OCI-M2 (cell line): ENCODE data around the gene ZCCHC7.
"Not testable (repeated sequence)": the region's sequence is repeated elsewhere in the genome, so short reads cannot be mapped to it uniquely, and the experiment has no call there.

Experiments
- DNase-seq: peaks from one replicate; lab custom pipeline; 2025; ENCODE audit not compliant: unreplicated experiment; lab: John Stamatoyannopoulos, UW

Gene ZCCHC7

GRCh38 chr9:37119907-37120842, at the start of gene ZCCHC7:
TSS of gene ZCCHC7 (plus strand) at chr9:37120574.
- peak; percentile 81 for DNase-seq

DNA sequence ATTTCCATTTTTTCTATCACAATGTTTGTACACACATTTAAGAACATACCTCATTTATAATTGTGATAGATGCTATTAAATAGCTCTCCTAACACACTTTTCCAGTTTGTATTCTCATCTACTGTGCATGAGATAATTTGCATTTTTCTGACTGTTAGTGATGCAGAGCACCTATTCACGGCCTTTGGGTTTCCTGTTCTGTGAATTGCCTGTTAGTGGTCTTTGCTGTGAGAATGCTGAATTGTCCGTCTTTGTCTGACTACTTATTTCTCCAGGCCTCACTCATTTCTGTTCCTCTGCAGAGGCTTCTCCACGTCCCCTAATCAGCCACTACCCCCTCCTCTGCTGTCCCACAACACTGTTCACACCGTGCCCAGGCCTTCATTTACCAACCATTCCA, 45.6 kb upstream of the ZCCHC7 start:
- not testable (repeated sequence) for DNase-seq

DNA sequence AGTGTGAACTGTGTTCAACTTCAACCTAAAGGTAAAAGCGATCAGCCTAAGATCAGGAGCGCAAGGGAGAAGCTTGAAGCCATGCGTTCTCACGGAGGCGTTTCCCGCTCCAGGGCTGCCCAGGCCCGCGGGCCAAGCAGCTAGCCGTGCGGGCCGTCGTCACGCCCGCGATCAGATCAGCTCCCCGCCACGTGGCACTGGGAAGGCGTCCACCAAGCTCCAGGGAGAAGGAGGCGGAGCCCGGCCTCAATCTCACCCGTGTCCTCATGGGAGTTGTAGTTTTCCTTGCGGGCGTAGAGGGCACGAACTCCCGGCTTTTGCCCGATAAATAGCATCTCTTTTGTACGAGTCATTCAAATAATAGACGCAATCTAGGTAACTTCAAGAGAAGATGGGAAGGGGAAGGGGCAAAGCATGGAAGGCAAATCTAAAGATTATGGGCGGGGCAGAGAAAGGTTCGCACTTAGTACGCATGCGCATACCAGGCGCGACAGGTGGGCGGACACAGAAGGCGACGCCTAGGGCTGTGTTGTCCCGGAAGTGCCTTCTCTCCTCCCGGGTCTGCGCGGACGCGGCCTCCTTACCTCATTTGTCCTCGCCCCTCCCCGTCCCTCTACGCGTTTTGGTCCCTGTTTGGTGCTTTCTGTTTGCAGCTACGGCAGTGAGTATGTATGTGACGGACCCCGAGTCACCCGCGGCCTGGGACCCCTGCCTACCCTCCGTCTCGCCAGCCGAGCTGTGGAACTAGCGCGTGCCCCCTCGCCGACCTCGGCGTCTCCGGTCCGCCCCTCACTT, 40.8 kb upstream of the ZCCHC7 start:
- peak; percentile 93 for DNase-seq

DNA sequence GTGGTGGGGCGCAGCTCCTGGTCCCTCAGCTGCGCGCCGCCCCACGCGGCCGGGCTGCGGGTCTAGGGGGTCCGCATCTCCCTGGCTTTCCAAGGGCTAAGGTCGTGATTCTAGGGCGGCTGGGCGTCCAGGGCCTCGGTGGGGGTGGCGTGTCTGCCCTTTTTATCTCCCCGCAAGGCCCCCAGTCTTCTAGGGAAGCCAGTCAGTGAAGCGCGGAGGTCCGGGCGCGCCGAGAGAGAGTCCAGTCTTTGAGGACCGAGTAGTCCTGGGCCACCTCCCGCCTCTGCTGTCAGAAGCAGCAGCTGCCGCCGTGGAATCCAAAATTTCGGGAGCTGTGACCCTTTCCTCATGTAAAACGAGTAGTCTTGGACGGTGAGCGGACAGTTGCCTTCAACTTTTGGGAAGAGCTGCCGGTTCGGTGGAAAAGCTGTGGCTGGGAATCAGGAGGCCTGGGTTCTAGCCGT, 40.2 kb upstream of the ZCCHC7 start:
- DNase-seq = not testable (repeated sequence)

DNA sequence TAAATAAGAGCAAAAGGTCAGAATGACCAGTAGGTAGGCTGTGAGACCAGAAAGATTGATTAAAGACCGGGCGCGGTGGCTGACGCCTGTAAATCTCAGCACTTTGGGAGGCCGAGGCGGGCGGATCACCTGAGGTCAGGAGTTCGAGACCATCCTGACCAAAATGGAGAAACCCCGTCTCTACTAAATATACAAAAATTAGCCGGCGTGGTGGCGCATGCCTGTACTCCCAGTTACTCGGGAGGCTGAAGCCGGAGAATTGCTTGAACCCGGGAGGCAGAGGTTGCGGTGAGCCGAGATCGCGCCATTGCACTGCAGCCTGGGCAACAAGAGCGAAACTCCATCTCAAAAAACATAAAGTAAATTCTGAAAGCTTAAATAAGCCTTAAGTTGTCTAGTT, 38.9 kb upstream of the ZCCHC7 start:
- not testable (repeated sequence) for DNase-seq

GRCh38 chr9:37082214-37082765, 38.1 kb upstream of the ZCCHC7 start:
- DNase-seq = no peak

GRCh38 chr9:37083654-37084053, 36.7 kb upstream of the ZCCHC7 start:
- no peak for DNase-seq

DNA sequence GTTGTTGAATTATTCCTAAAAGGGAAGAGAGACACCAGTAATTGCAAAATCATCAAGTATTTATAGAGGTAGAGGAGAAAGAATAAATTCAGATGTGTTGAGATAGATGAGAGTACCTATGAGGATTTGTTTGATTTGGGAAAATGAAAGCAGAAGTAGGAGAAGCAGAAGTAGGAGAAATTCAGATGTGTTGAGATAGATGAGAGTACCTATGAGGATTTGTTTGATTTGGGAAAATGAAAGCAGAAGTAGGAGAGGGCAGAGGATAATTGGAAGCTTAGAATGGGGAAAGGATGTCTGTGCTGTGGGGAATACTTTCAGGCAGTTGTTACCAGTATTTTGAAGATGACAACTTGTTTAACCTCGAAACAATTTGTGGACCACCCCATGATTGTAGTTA, 35.1 kb upstream of the ZCCHC7 start:
- DNase-seq = no peak

- not testable (repeated sequence) for DNase-seq
Measured at GRCh38 chr9:37092714-37093295, 27.6 kb upstream of the ZCCHC7 start.

DNA sequence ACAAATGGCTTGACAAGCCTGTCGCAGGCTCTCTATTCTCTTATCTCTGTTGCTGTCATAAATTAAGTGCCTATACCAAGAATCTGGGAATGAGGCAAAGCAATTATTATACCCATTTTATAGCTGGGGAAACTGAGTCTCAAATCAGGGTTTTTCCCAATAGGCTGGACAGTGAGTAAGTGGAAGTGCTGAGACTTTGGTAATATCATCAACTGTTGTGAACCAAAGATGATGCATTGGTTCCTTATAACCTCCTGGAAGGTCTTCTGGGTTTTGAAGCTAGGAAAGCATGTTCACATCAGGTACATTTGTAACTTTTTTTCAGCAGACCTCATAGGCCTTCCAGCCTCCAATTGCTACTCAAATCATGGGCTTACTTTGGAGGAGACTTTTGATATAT, 25.6 kb upstream of the ZCCHC7 start:
- no peak for DNase-seq

GRCh38 chr9:37096628-37097027, 23.7 kb upstream of the ZCCHC7 start:
- no peak for DNase-seq

DNA sequence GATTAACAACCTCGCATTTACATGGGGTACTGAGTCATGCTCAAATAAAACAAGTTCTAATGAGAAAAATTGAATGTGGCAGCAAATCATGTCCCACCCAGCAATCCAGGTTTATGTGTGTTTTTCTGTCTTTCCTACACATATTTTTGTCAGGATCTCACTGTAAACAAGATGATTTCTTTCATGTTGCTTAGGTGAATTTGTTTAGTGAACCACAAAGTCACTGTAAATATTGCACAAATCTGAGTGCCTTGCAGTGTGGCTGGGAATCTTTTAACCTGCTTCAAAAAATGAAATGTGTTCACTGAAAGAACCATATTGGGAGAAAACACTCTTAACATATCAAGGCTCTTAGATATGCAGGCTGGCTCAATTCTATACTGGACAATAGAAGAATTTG, 23.1 kb upstream of the ZCCHC7 start:
- DNase-seq = no peak

GRCh38 chr9:37100327-37100726, 20.0 kb upstream of the ZCCHC7 start:
- DNase-seq = no peak

- DNase-seq = no peak
Measured at GRCh38 chr9:37100741-37101140, 19.6 kb upstream of the ZCCHC7 start.

- DNase-seq = no peak
Measured at GRCh38 chr9:37102486-37102885, 17.9 kb upstream of the ZCCHC7 start.

- DNase-seq = no peak
Measured at GRCh38 chr9:37104183-37104889, 16.0 kb upstream of the ZCCHC7 start.

DNA sequence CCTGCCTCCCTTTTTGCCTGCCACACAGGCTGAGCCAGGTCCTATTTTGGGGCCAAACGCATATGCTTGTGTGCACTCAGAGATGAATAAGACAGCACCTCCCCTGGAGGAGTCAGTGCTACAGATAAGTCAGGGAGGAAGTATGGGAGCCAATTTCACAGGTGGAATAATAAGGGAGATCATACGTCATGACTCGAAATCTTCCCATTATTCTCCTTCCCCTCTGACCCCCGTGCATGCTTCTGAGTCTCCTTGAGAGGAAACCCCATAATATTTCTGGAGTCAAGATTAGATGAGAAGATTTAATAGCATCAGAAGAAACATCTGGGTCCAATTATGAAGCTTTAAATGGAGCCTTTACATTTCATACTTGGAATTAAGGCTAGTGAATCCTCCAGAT, 15.1 kb upstream of the ZCCHC7 start:
- no peak for DNase-seq

DNA sequence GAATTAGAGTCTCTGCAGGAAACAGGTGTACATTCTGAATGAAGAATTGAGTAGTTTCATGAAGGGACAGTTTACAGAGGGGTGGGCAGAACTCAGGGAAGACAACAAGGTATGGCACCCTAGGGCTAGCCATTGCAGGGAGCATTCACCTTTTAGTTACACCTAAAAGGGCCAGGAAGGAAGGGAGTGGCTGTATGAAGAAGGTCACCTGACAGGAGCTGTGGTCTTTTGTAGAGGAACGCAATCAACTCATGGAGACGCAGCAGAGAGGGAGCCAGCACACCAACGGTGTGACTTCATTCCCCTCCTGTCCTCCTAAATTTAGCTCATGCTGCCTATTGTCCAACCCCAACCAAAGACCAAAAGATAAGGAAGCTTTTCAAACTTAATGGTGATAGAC, 12.7 kb upstream of the ZCCHC7 start:
- DNase-seq = no peak

DNA sequence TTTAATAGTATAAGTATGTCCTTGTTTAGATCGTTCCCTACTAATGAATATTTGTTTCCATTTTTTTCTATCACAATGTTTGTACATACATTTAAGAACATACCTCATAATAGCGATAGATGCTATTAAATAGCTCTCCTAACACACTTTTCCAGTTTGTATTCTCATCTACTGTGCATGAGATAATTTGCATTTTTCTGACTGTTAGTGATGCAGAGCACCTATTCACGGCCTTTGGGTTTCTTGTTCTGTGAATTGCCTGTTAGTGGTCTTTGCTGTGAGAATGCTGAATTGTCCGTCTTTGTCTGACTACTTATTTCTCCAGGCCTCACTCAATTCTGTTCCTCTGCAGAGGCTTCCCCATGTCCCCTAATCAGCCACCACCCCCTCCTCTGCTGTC, 5.9 kb upstream of the ZCCHC7 start:
- DNase-seq = not testable (repeated sequence)

DNA sequence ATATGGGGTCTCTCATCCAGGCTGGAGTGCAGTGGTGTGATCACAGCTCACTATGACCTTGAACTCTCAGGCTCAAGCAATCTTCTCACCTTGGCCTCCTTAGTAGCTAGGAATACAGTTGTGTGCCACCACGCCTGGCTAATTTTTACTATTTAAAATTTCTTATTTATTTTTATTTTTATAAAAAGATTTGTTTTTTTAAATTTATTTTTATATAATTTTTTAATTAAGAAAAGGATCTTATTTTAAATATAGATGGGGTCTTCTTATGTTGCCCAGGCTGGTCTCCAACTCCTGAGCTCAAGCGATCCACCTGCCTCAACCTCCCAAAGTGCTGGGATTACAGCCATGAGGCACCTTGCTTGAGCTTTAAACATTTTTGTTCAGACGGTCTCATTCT, 2.4 kb upstream of the ZCCHC7 start:
- no peak for DNase-seq

DNA sequence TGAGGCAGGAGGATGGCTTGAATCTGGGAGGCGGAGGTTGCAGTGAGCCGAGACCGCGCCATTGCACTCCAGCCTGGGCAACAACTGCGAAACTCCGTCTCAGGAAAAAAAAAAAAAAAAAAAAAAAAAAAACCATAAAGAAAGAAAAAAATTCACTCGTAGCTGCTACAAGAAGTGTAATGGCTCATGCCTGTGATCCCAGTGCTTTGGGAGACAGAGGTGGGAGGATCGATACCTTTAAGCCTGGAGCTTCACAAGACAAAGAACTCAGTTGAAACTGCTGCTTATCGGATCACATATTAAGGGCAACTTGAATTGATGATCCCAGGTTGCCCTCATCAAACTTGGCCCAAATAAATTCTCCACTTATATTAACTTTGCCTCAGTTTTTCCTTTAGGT, 1.0 kb upstream of the ZCCHC7 start:
- no peak for DNase-seq
